SJSA1 (cell line): ENCODE results near the gene RLIM. TPM values are rescaled to one million over a fixed set of nuclear protein-coding genes. Genes with fewer than 3 reads are reported as not detected.
"Not testable (repeated sequence)": the region's sequence is repeated elsewhere in the genome, so short reads cannot be mapped to it uniquely, and the experiment has no call there.

Experiments
- DNase-seq, 2 experiments: peaks; one replicate each; pipeline ENCODE4 v3.0.0-alpha.2; 2015 to 2020; ENCODE audit warnings: low spot score in 2 of 2, low read depth in 1 of 2
- H3K27ac ChIP-seq: fragments of 250-450 bp; sonication (Bioruptor Pico); 2 replicates; pipeline ENCODE4 v1.5.1; 2020; ENCODE audit warnings: mild to moderate bottlenecking, moderate library complexity
- H3K27me3 ChIP-seq: fragments of 250-450 bp; sonication (Bioruptor Pico); replicated peaks from 2 replicates; pipeline ENCODE4 v1.5.1; 2020; ENCODE audit warnings: mild to moderate bottlenecking, moderate library complexity
- H3K36me3 ChIP-seq: fragments of 250-450 bp; sonication (Bioruptor Pico); 2 replicates; pipeline ENCODE4 v1.5.1; 2020; ENCODE audit warnings: mild to moderate bottlenecking
- H3K4me1 ChIP-seq: fragments of 250-450 bp; sonication (Bioruptor Pico); replicated peaks from 2 replicates; pipeline ENCODE4 v1.6.1; 2021; ENCODE audit warnings: mild to moderate bottlenecking
- H3K4me3 ChIP-seq: fragments of 250-450 bp; sonication (Bioruptor Pico); 2 replicates; pipeline ENCODE4 v1.5.1; 2020; ENCODE audit warnings: mild to moderate bottlenecking
- H3K9me3 ChIP-seq: fragments of 250-450 bp; sonication (Bioruptor Pico); replicated peaks from 2 replicates; pipeline ENCODE4 v1.5.1; 2020; ENCODE audit warnings: mild to moderate bottlenecking
- total RNA-seq: library from RNA; depleted of rRNA; stranded (reverse); fragments of >200 nt; shearing (Covaris generic); gene quantifications from 2 replicates; pipeline ENCODE4 v1.2.3, GENCODE V29; 2014; rRNA removed

The RLIM gene, protein sequence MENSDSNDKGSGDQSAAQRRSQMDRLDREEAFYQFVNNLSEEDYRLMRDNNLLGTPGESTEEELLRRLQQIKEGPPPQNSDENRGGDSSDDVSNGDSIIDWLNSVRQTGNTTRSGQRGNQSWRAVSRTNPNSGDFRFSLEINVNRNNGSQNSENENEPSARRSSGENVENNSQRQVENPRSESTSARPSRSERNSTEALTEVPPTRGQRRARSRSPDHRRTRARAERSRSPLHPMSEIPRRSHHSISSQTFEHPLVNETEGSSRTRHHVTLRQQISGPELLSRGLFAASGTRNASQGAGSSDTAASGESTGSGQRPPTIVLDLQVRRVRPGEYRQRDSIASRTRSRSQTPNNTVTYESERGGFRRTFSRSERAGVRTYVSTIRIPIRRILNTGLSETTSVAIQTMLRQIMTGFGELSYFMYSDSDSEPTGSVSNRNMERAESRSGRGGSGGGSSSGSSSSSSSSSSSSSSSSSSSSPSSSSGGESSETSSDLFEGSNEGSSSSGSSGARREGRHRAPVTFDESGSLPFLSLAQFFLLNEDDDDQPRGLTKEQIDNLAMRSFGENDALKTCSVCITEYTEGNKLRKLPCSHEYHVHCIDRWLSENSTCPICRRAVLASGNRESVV
- total RNA-seq, result 36.2 and 49.7 TPM in 2 replicates

DNA sequence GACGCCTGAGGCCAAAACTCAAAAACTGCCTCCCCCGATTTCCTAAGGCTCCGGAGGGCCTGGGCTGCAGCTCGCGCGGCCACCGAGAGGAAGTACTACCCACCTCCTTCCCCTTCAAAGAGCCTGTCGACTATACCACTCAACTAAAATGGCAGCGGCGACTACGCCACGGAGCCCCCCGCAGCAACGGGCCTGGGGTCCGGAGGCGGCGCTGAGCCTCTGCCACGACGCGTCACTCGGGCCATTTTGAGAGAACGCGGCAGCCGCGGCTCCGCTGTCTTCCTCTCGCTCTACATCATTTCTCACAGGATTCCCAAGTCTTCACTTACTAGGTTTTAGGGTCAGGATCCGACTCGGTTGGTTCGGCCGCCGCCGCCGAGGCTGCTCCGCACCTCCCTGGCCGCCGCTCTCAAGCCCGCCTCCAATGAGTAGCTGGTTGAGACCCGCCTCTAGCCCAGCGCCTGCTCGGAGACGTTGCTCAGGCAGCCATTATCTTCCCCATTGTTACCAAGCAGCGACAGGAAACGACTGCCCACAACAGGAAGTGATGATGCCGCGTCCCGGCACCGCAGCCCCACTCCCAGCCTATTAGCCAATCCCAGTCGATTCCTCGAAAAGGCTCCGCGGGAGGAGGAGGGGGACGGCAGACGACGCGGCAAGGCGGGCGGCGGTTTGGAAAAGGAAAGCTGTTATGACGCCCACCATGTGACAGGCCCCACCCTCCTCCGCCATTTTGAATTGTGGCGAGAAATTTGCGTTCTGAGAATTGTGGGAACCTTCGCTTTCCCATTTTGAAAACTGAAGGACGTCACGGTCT is at the start of gene RLIM:
TSS of gene RLIM (minus strand) at position 532 of the 817 bp plus-strand sequence. CDS start 18,647 bp downstream, outside the sequence.
- peak within 1 kb of the TSS; percentile 84 for H3K4me3 ChIP-seq

DNA sequence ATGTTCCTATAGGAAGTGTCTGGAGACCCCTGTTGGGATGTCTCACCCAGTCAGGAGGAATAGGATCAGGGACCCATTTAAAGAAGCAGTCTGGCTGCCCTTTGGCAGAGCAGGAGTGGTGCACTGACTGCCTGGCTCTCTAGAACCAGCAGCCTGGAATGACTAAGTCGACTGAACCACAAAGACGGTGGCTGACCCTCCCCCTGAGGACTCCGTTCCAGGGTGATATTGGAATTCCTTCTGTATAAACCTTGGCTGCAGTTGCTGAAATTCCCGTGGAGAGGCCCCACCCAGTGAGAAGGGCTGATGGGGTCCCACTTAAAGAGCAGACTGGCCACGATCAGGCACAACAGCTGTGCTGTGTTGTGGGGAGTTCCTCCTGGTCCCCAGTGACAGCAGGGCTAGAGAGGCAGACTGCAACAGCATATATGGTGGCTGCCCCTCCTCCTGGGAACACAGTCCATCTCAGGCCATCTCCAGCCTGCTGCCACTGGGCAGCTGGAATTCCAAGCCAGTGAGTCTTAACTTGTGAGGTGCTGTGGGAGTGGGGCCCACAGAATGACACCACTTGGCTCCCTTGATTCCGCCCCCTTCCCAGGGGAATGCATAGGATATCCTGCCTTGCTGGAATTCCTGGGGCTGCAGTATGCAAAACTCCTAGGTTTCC is 41.8 kb upstream of the RLIM start:
- Histone ChIP-seq H3K27ac (no peak overlapping the region), H3K36me3 (no peaks in the 10 kb centered on the region), H3K9me3 (no peaks in the 10 kb centered on the region), H3K4me1 (no peaks in the 10 kb centered on the region), H3K27me3 (no peaks in the 10 kb centered on the region), H3K4me3 (no peak overlapping the region)
- no peak for DNase-seq

More for the DNA sequence above, at the start of gene RLIM:
- DNase-seq, result peak; percentile 94 to 95
- H3K27ac ChIP-seq, result peak within 1 kb of the TSS; percentile 100
- H3K27me3 ChIP-seq, result no peaks in the 10 kb centered on the region
- no peaks in the 10 kb centered on the region; the same call in 1 of the 2 replicates for H3K4me1 ChIP-seq
- H3K36me3 ChIP-seq, result peaks cover 42% of the 10 kb centered on the region
- H3K9me3 ChIP-seq, result no peaks in the 10 kb centered on the region

DNA sequence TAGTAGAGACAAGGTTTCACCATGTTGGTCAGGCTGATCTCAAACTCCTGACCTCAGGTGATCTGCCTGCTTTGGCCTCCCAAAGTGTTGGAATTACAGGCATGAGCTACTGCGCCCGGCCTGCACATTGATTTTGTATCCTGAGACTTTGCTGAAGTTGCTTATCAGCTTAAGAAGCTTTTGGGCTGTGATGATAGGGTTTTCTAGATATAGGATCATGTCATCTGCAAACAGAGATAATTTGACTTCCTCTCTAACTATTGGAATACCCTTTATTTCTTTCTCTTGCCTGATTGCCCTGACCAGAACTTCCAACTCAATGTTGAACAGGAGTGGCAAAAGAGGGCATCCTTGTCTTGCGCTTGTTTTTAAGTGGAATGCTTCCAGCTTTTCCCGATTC is 40.5 kb upstream of the RLIM start:
- not testable (repeated sequence) for H3K9me3 ChIP-seq, DNase-seq, H3K36me3 ChIP-seq, H3K27me3 ChIP-seq, H3K4me3 ChIP-seq, H3K27ac ChIP-seq, H3K4me1 ChIP-seq

DNA sequence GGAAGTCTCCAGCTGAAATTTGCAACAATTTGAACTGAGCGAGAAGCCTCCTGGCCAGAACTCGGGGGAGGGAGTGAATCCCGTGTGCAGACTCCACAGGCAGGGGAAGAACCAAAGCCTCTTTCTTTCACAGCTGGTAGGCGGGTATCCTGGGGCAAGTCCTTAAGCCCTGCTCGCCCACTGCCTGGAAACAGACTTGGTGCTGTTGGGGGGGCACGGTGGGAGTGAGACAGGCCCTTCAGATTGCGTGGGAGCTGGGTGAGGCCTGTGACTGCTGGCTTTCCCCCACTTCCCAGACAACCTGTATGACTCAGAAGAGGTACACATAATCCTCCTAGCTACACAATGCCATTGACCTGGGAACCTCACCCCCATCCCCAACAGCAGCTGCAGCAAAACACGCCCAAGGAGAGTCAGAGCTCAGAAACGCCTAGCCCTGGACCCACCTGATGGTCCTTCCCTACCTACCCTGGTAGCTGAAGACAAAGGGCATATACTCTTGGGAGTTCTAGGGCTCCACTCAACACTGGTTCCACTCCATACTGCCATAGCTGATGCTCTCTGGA is 22.4 kb upstream of the RLIM start:
- Histone ChIP-seq H3K9me3 (no peaks in the 10 kb centered on the region), H3K4me3 (no peak overlapping the region), H3K27me3 (no peaks in the 10 kb centered on the region), H3K27ac (no peak overlapping the region), H3K4me1 (no peaks in the 10 kb centered on the region), H3K36me3 (no peaks in the 10 kb centered on the region)
- DNase-seq, result no peak

DNA sequence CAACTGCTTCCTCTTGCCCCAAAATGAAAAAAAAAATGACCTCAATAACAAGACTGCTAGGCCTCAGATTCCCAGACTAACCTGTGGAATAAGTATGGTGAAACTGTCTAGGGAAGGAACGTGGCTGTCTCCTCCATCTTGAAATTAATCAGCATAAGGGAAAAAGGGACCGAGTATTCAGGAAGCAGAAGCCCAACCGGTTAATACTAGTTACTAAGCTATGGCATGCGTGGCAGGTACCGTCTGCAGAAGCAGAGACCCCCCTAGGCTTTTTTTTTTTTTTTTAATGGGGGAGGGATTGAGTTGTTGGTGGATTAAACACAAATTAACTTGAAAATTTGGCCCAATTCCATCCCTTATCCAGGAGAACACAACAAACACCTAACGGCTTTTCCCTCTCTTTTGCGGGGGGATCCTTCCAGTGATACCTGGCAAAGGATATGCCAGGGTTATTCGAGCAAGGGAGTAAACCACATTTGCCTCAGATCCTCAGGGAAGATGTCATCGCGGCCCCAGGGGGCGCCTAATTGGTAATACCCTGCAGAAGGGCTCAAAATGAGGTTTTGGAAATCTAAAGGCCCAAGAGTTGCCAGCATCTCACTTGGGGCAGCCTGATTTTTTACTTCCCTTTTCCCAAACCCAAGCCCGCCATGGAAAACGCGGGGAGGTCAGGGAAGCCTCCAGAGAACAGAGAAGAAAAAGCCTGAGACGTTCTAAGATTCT is 893 bp downstream of the RLIM start:
- Histone ChIP-seq H3K4me1 (no peaks in the 10 kb centered on the region; the same call in 1 of the 2 replicates), H3K4me3 (peak overlapping the region; percentile 84), H3K27me3 (no peaks in the 10 kb centered on the region), H3K36me3 (peaks cover 47% of the 10 kb centered on the region), H3K9me3 (no peaks in the 10 kb centered on the region), H3K27ac (peak overlapping the region; percentile 100)
- DNase-seq, result peak in 1 of 2 experiments; percentile 35

DNA sequence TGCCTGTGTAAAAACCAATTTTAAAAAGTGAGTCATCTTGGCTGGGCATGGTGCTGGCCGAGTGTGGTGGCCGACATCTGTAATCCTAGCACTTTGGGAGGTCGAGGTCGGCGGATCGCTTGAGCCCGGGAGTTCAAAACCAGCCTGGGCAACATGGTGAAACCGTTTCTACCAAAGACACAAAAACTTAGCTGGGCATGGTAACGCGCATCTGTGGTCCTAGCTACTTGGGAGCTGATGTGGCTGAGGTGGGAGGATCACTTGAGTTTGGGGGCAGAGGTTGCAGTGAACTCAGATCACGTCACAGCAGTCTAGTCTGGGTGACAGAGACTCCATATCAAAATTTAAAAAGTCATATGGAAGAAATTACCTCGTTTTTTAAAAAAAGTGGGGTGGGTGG is 7.6 kb downstream of the RLIM start:
- DNase-seq, result no peak

DNA sequence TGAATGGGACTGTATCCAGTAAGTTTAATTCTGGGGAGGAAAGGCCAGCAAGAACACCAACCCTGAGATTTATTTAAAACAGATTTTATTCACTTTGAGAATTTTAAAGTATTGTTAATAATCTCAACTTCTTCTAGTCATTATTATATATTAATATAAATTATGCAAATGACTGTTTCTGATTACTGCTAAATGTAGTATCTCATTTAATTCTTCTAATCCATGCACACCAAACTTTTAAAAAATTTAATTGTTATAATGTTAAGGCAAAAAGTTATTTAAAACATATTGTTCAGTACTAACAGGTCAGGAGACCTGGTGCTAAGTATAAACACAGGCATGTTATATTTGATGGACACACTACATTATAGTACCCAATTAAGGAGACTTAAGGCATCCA is 8.1 kb downstream of the RLIM start:
- H3K4me1 ChIP-seq, result no peaks in the 10 kb centered on the region
- no peak overlapping the region for H3K4me3 ChIP-seq
- no peak overlapping the region for H3K27ac ChIP-seq
- no peaks in the 10 kb centered on the region for H3K27me3 ChIP-seq
- H3K9me3 ChIP-seq, result no peaks in the 10 kb centered on the region
- no peak for DNase-seq
- peaks cover 37% of the 10 kb centered on the region for H3K36me3 ChIP-seq

More for the DNA sequence above, 7.6 kb downstream of the RLIM start:
- Histone ChIP-seq H3K36me3 (peaks cover 41% of the 10 kb centered on the region), H3K4me3 (no peak overlapping the region), H3K9me3 (no peaks in the 10 kb centered on the region), H3K4me1 (no peaks in the 10 kb centered on the region; the same call in 1 of the 2 replicates), H3K27me3 (no peaks in the 10 kb centered on the region), H3K27ac (no peak overlapping the region)

DNA sequence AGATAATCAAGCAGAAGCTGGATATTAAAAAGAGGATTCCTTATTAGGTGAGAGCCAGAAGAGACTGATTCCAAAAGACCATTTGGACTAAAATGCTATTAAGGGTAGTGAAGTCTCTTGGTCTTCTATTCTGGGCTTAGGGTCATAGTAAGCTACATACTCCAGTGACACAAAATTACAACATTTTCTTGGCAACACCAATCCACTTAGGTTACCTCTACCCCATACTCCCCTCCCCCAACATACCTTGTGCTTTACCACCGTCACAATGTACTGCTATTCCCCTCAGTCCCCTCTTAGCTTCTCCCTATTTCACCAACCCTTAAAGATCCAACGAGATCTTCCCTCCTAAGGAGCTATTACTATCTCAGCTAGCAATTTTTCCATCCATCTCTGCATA is 11.4 kb downstream of the RLIM start:
- peaks cover 19% of the 10 kb centered on the region for H3K36me3 ChIP-seq
- no peak overlapping the region for H3K4me3 ChIP-seq
- no peak for DNase-seq

DNA sequence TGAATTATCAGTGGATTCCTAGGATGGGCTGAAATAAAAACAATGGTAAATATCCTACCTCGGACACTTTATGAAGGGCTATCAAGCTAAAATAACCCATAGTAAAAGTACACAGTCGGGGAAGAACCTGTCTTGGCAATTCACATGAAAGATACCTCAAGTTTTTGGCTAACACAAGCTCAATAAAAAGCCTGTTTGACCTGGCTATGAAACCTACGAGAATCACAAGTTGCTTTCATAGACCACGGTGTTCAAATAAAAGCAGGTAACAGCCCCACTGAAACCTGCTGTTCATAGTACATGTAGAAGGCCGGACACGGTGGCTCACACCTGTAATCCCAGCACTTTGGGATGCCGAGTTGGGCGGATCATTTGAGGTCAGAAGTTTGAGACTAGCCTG is 12.3 kb downstream of the RLIM start:
- no peaks in the 10 kb centered on the region for H3K27me3 ChIP-seq
- DNase-seq, result no peak
- H3K36me3 ChIP-seq, result peaks cover 14% of the 10 kb centered on the region
- no peak overlapping the region for H3K4me3 ChIP-seq
- no peaks in the 10 kb centered on the region for H3K4me1 ChIP-seq
- no peaks in the 10 kb centered on the region for H3K9me3 ChIP-seq
- H3K27ac ChIP-seq, result no peak overlapping the region

More for the DNA sequence above, 11.4 kb downstream of the RLIM start:
- H3K27ac ChIP-seq, result no peak overlapping the region
- no peaks in the 10 kb centered on the region for H3K9me3 ChIP-seq
- no peaks in the 10 kb centered on the region for H3K27me3 ChIP-seq
- H3K4me1 ChIP-seq, result no peaks in the 10 kb centered on the region

DNA sequence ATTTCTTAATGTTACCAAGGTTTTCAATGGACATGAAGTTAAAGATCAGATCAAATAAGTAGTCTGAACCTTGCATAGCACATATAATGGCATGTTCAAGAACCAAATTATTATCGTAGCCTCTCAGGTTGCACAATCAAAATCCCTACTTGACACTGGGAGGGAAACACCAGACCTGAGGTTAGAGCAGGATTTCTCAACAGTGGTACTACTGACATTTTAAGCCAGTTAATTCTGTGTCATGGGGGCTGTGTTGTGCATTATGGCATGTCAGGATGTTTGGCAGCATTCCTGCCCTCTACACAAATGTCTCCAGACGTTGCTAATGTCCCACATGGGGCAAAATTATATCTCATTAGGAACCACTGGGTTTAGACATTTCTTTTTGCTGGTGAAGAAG is 20.8 kb downstream of the RLIM start:
- H3K9me3 ChIP-seq, result no peaks in the 10 kb centered on the region
- H3K27me3 ChIP-seq, result no peaks in the 10 kb centered on the region
- no peaks in the 10 kb centered on the region for H3K4me1 ChIP-seq
- DNase-seq, result no peak
- H3K36me3 ChIP-seq, result peaks cover 31% of the 10 kb centered on the region
- no peak overlapping the region for H3K4me3 ChIP-seq
- H3K27ac ChIP-seq, result no peak overlapping the region

DNA sequence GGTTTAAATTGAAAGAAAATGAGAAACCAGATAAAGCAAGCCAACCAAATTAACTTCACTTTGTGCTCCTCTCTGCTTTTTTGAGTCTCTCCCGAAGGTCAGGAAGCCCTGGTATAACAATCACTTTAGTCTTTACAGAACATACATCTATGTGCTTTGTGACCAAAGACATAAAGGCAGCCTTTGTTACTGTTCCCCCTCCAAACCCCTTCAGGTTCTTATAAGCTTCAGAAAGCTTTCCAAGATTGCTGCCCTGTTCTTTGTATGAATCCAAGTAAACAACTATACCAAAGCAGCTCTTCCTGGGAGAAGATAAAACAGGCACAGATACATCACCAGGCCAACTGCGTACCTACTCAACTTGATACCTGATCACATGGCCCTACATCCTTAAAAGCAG is 28.7 kb downstream of the RLIM start:
- H3K4me3 ChIP-seq, result no peak overlapping the region
- no peak for DNase-seq
- H3K27me3 ChIP-seq, result no peaks in the 10 kb centered on the region
- H3K9me3 ChIP-seq, result no peaks in the 10 kb centered on the region
- H3K36me3 ChIP-seq, result peaks cover 17% of the 10 kb centered on the region; the same call in 1 of the 2 replicates
- H3K4me1 ChIP-seq, result no peaks in the 10 kb centered on the region
- no peak overlapping the region for H3K27ac ChIP-seq

DNA sequence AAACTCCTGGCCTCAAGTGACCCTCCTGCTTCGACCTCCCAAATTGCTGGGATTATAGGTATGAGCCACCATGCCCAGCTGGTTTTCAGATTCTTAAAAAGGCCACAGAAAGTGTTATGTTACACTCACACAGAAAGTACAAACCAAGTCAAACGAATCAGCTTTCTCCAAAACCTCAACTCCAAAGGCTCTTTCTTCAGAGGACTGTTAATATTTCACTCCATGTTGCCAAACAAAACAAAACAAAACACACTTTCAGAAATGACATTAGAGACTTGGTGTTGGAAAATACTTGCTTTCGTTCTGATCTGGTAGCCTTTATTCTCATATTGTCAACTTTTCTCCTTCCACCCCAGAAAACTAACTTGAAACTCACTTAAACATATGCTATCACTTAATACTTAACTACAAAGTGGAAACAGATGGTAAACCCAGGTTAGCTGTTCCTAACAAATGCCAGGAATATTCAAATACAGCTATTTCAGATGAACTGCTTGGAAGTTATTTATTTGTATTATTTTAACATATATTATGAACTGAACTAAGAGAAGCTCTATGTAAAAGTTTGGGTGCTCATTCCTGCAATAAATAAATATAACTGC is 34.7 kb downstream of the RLIM start:
- H3K27ac ChIP-seq, result no peak overlapping the region
- DNase-seq, result no peak

More for the DNA sequence above, 34.7 kb downstream of the RLIM start:
- H3K4me3 ChIP-seq, result no peak overlapping the region
- H3K9me3 ChIP-seq, result no peaks in the 10 kb centered on the region
- H3K36me3 ChIP-seq, result no peaks in the 10 kb centered on the region
- H3K27me3 ChIP-seq, result no peaks in the 10 kb centered on the region
- H3K4me1 ChIP-seq, result no peaks in the 10 kb centered on the region
